HG02798 (cell line): ENCODE data around the gene BMERB1.
"Not testable (repeated sequence)": the region's sequence is repeated elsewhere in the genome, so short reads cannot be mapped to it uniquely, and the experiment has no call there.

Experiments
- ATAC-seq: cut with Tn5 transposase; IDR thresholded peaks from one replicate; pipeline ENCODE4 v1.9.1; 2021; ENCODE audit warnings: mild to moderate bottlenecking; ENCODE audit not compliant: unreplicated experiment, poor library complexity

The BMERB1 gene

GRCh38 chr16:15547072-15547767 is 112.8 kb downstream of the BMERB1 start:
- ATAC-seq, result not testable (repeated sequence)

GRCh38 chr16:15547768-15548096 is 113.3 kb downstream of the BMERB1 start:
- ATAC-seq, result no peak

- ATAC-seq, result no peak
These were observed 114.1 kb downstream of the BMERB1 start for GRCh38 chr16:15548482-15548891.

- ATAC-seq, result no peak
These were observed 118.1 kb downstream of the BMERB1 start for GRCh38 chr16:15552507-15552906.

GRCh38 chr16:15553313-15554088 is 119.1 kb downstream of the BMERB1 start:
- no peak for ATAC-seq

GRCh38 chr16:15556130-15556529 is 121.7 kb downstream of the BMERB1 start:
- no peak for ATAC-seq

GRCh38 chr16:15557258-15557657 is 122.9 kb downstream of the BMERB1 start:
- ATAC-seq, result no peak

- ATAC-seq, result no peak
These were observed 124.8 kb downstream of the BMERB1 start for GRCh38 chr16:15559176-15559575.

- ATAC-seq, result no peak
These were observed 130.4 kb downstream of the BMERB1 start for GRCh38 chr16:15564604-15565339.

GRCh38 chr16:15566095-15566494 is 131.7 kb downstream of the BMERB1 start:
- ATAC-seq, result no peak

GRCh38 chr16:15567823-15568222 is 133.4 kb downstream of the BMERB1 start:
- ATAC-seq, result no peak

- ATAC-seq, result not testable (repeated sequence)
These were observed 136.3 kb downstream of the BMERB1 start for GRCh38 chr16:15570666-15571065.

- no peak for ATAC-seq
These were observed 137.2 kb downstream of the BMERB1 start for GRCh38 chr16:15571557-15571956.

- ATAC-seq, result no peak
These were observed 138.1 kb downstream of the BMERB1 start for GRCh38 chr16:15572329-15573001.

GRCh38 chr16:15573274-15573895 is 139.0 kb downstream of the BMERB1 start:
- ATAC-seq, result no peak

GRCh38 chr16:15573896-15574613 is 139.7 kb downstream of the BMERB1 start:
- not testable (repeated sequence) for ATAC-seq

GRCh38 chr16:15574614-15574948 is 140.2 kb downstream of the BMERB1 start:
- no peak for ATAC-seq

- no peak for ATAC-seq
These were observed 141.1 kb downstream of the BMERB1 start for GRCh38 chr16:15575293-15576049.
